Stimulated activated CD8-positive, alpha-beta memory T cell treated with anti-CD3 and anti-CD28 coated beads, Interleukin-15, amount 100 ng/mL, for 24 hours (primary cell): ENCODE results near the gene NUP98.

Source experiments
- DNase-seq: peaks from one replicate; pipeline ENCODE4 v3.0.0-alpha.2; 2020; ENCODE audit warnings: low read depth

NUP98 gene

GRCh38 chr11:3641191-3641590 lies 156.2 kb downstream of the NUP98 start:
- DNase-seq, result no peak

- DNase-seq, result no peak
Measured at GRCh38 chr11:3639841-3640240, 157.5 kb downstream of the NUP98 start.

- DNase-seq, result no peak
Measured at GRCh38 chr11:3638513-3638912, 158.8 kb downstream of the NUP98 start.

GRCh38 chr11:3637201-3637600 lies 160.2 kb downstream of the NUP98 start:
- no peak for DNase-seq

- DNase-seq, result no peak
Measured at GRCh38 chr11:3635641-3636375, 161.5 kb downstream of the NUP98 start.

- DNase-seq, result no peak
Measured at GRCh38 chr11:3632070-3632660, 165.2 kb downstream of the NUP98 start.

- DNase-seq, result no peak
Measured at GRCh38 chr11:3631331-3631730, 166.0 kb downstream of the NUP98 start.

- DNase-seq, result no peak
Measured at GRCh38 chr11:3627291-3627690, 170.1 kb downstream of the NUP98 start.

GRCh38 chr11:3626250-3626960 lies 170.9 kb downstream of the NUP98 start:
- DNase-seq, result no peak
